MM.1S (cell line): ENCODE data around the gene C6orf141.

Source experiments
- DNase-seq: peaks from one replicate; pipeline ENCODE4 v3.0.0-alpha.2; 2015
- H2AFZ ChIP-seq: fragments of 300-600 bp; sonication (generic); 2 replicates; pipeline ENCODE4 v1.6.0; 2016; ENCODE audit warnings: antibody characterized with exemption, low read length
- H3F3A ChIP-seq: fragments of 300-600 bp; sonication (generic); 2 replicates; pipeline ENCODE4 v1.6.1; 2016; ENCODE audit warnings: mild to moderate bottlenecking, antibody characterized with exemption, low read length, moderate library complexity, mixed read lengths; ENCODE audit not compliant: insufficient read depth
- H3K27ac ChIP-seq: fragments of 300-600 bp; sonication (generic); 2 replicates; pipeline ENCODE4 v1.5.1; 2016; ENCODE audit warnings: mild to moderate bottlenecking, low read length
- H3K27me3 ChIP-seq: fragments of 300-600 bp; sonication (generic); replicated peaks from 2 replicates; pipeline ENCODE4 v1.6.0; 2016; ENCODE audit warnings: low read length; ENCODE audit not compliant: insufficient read depth
- H3K36me3 ChIP-seq: fragments of 300-600 bp; sonication (generic); replicated peaks from 2 replicates; pipeline ENCODE4 v1.6.1; 2016; ENCODE audit warnings: mild to moderate bottlenecking, low read length, mixed read lengths; ENCODE audit not compliant: insufficient read depth
- H3K4me1 ChIP-seq: fragments of 300-600 bp; sonication (generic); 2 replicates; pipeline ENCODE4 v1.6.1; 2016; ENCODE audit warnings: low read length, mixed read lengths
- H3K4me2 ChIP-seq: fragments of 300-600 bp; sonication (generic); 2 replicates; pipeline ENCODE4 v1.6.0; 2016; ENCODE audit warnings: low read depth, low read length
- H3K4me3 ChIP-seq: fragments of 300-600 bp; sonication (generic); 2 replicates; pipeline ENCODE4 v1.5.1; 2016; ENCODE audit warnings: low read length, mixed read lengths
- H3K79me2 ChIP-seq: fragments of 300-600 bp; sonication (generic); 2 replicates; pipeline ENCODE4 v1.6.1; 2016; ENCODE audit warnings: mixed run types, low read length, mixed read lengths
- H3K9ac ChIP-seq: fragments of 300-600 bp; sonication (generic); 2 replicates; pipeline ENCODE4 v1.6.1; 2016; ENCODE audit warnings: low read length, mixed read lengths
- H3K9me2 ChIP-seq: fragments of 300-600 bp; sonication (generic); replicated peaks from 2 replicates; pipeline ENCODE4 v1.6.1; 2016; ENCODE audit warnings: mild to moderate bottlenecking, low read length, mixed read lengths; ENCODE audit not compliant: insufficient read depth
- H3K9me3 ChIP-seq: fragments of 300-600 bp; sonication (generic); replicated peaks from 2 replicates; pipeline ENCODE4 v1.6.1; 2016; ENCODE audit warnings: mild to moderate bottlenecking, low read length, mixed read lengths; ENCODE audit not compliant: insufficient read depth
- H4K20me1 ChIP-seq: fragments of 300-600 bp; sonication (generic); 2 replicates; pipeline ENCODE4 v1.6.1; 2016; ENCODE audit warnings: mild to moderate bottlenecking, low read length, moderate library complexity, mixed read lengths; ENCODE audit not compliant: insufficient read depth
- EZH2 ChIP-seq: fragments of 300-600 bp; sonication (generic); optimal IDR thresholded peaks from 2 replicates; pipeline ENCODE3; 2017; ENCODE audit warnings: low read depth, mild to moderate bottlenecking, antibody characterized with exemption, low read length, mixed read lengths
- EZH2phosphoT487 ChIP-seq: fragments of 300-600 bp; sonication (generic); IDR thresholded peaks from 2 replicates; pipeline ENCODE4 v1.6.1; 2018; ENCODE audit warnings: antibody characterized with exemption, low read length
- TF ChIP-seq, protein P1 (sequence below): fragments of 300-600 bp; sonication (generic); IDR thresholded peaks from 2 replicates; pipeline ENCODE4 v1.5.1; 2016; ENCODE audit warnings: antibody characterized with exemption, low read length, mixed read lengths

Gene C6orf141

DNA sequence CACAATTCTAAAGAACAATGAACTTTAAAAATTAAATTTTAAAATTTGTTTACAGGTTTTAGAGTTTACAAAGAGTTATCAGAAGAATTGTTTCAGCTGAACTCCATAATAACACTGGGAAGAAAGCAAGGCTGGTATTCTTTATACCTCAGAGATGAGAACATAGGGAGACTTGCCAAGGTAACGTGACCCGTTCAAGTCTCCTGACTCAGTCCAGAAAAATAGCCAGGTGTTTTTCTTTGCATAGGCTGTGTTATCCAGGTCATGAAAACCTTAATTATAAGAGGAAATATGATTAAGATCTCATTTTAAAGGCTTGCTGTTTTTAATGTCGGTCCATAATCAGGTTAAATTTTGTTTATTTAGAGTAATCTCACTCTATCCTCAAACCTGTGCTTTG, 8.5 kb upstream of the C6orf141 start:
- Histone ChIP-seq H3K4me1 (no peaks in the 10 kb centered on the region), H3K9me2 (no peaks in the 10 kb centered on the region)
- no peak for DNase-seq

DNA sequence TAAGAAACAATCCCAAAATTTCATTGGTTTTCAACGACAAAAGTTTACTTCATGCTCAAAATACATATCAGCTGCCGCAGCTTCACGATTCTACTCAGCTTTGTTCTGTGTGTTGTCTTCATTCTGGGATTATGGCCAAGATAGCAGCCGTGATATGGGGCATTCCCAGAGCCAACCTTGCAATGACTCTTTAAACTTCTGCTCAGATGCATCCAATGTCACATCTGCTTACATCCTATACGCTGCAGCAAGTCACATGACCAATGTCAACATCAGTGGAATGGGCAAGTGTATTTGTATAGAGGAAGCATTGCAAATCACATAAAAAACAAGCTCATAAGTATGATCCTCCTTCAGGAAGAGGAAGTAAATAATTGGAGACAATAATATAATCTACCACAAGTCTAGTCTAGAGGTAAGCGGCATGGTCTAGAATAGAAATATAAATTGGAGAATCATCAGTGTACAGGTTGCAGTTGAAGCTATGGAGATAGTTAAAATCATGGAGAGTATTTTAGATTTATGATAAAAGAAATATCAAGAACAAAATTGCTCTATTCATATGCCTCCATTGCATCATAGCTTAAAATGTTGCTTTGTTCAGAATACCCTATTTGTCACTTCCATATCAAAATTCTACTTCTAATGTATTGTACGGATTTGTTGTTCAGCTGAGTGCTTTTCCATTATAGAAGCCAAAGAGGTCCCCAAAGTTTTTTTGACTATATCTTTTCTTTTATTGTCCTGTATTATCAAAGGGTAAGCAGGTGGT, 7.2 kb upstream of the C6orf141 start:
- no peak overlapping the region for H3K9ac ChIP-seq
- no peak overlapping the region for H2AFZ ChIP-seq
- no peak overlapping the region for H3K27ac ChIP-seq
- no peak for DNase-seq
- no peak overlapping the region for H3K4me2 ChIP-seq
- no peaks in the 10 kb centered on the region for H3K9me3 ChIP-seq
- no peak overlapping the region for H3K4me3 ChIP-seq
- H3F3A ChIP-seq, result no peaks in the 10 kb centered on the region
- no peaks in the 10 kb centered on the region for H3K36me3 ChIP-seq
- H3K79me2 ChIP-seq, result no peaks in the 10 kb centered on the region
- no peaks in the 10 kb centered on the region for H3K27me3 ChIP-seq
- H4K20me1 ChIP-seq, result no peaks in the 10 kb centered on the region
- H3K9me2 ChIP-seq, result no peaks in the 10 kb centered on the region
- TF ChIP-seq, protein P1, sequence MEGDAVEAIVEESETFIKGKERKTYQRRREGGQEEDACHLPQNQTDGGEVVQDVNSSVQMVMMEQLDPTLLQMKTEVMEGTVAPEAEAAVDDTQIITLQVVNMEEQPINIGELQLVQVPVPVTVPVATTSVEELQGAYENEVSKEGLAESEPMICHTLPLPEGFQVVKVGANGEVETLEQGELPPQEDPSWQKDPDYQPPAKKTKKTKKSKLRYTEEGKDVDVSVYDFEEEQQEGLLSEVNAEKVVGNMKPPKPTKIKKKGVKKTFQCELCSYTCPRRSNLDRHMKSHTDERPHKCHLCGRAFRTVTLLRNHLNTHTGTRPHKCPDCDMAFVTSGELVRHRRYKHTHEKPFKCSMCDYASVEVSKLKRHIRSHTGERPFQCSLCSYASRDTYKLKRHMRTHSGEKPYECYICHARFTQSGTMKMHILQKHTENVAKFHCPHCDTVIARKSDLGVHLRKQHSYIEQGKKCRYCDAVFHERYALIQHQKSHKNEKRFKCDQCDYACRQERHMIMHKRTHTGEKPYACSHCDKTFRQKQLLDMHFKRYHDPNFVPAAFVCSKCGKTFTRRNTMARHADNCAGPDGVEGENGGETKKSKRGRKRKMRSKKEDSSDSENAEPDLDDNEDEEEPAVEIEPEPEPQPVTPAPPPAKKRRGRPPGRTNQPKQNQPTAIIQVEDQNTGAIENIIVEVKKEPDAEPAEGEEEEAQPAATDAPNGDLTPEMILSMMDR, result no peak
- TF ChIP-seq EZH2, result no peak
- no peak for TF ChIP-seq EZH2phosphoT487
- no peaks in the 10 kb centered on the region for H3K4me1 ChIP-seq

More for the DNA sequence above, 8.5 kb upstream of the C6orf141 start:
- no peaks in the 10 kb centered on the region for H3K9me3 ChIP-seq
- no peak overlapping the region for H3K4me3 ChIP-seq
- no peaks in the 10 kb centered on the region for H3F3A ChIP-seq
- H3K36me3 ChIP-seq, result no peaks in the 10 kb centered on the region
- H3K4me2 ChIP-seq, result no peak overlapping the region
- H3K79me2 ChIP-seq, result no peaks in the 10 kb centered on the region
- H4K20me1 ChIP-seq, result no peaks in the 10 kb centered on the region
- no peaks in the 10 kb centered on the region for H3K27me3 ChIP-seq
- TF ChIP-seq, protein P1, result no peak
- TF ChIP-seq EZH2phosphoT487 (no peak), EZH2 (no peak)
- no peak overlapping the region for H2AFZ ChIP-seq
- no peak overlapping the region for H3K9ac ChIP-seq
- no peak overlapping the region for H3K27ac ChIP-seq

DNA sequence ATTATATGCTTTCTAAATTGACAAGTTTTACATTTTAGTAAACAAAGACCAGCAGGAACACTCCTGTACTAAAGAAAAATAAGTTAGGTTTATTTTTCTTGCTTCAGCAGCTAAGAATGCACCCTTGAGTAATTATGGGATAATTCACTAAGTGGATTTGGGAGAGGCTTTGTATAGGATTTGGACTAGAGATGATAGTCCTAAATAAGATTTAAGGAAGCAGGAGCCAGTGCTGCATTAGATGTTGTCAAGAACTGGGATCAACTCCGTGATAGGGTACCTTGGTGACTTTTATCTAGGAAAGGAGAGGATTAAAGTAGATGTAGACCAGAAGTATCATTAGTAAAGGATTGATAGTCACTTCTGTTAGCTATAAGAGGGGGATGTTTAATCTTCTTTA, 4.1 kb upstream of the C6orf141 start:
- TF ChIP-seq, protein P1, result no peak
- TF ChIP-seq EZH2phosphoT487 (no peak), EZH2 (no peak)
- no peaks in the 10 kb centered on the region for H3K4me1 ChIP-seq
- H4K20me1 ChIP-seq, result no peaks in the 10 kb centered on the region
- H3K4me2 ChIP-seq, result no peak overlapping the region
- H3K79me2 ChIP-seq, result no peaks in the 10 kb centered on the region
- H3K27ac ChIP-seq, result no peak overlapping the region
- no peaks in the 10 kb centered on the region for H3K36me3 ChIP-seq
- H3K27me3 ChIP-seq, result no peaks in the 10 kb centered on the region
- no peaks in the 10 kb centered on the region for H3K9me3 ChIP-seq
- H3K4me3 ChIP-seq, result no peak overlapping the region
- no peak overlapping the region for H2AFZ ChIP-seq
- no peaks in the 10 kb centered on the region for H3F3A ChIP-seq
- H3K9me2 ChIP-seq, result no peaks in the 10 kb centered on the region
- no peak overlapping the region for H3K9ac ChIP-seq
- DNase-seq, result no peak
